ENCODE data around the gene MSX1. TPM values are rescaled to one million over a fixed set of nuclear protein-coding genes. Genes with fewer than 3 reads are reported as not detected.

MSX1 gene
- total RNA-seq, 1 experiment from 2014 or later = 6.3 TPM

DNA sequence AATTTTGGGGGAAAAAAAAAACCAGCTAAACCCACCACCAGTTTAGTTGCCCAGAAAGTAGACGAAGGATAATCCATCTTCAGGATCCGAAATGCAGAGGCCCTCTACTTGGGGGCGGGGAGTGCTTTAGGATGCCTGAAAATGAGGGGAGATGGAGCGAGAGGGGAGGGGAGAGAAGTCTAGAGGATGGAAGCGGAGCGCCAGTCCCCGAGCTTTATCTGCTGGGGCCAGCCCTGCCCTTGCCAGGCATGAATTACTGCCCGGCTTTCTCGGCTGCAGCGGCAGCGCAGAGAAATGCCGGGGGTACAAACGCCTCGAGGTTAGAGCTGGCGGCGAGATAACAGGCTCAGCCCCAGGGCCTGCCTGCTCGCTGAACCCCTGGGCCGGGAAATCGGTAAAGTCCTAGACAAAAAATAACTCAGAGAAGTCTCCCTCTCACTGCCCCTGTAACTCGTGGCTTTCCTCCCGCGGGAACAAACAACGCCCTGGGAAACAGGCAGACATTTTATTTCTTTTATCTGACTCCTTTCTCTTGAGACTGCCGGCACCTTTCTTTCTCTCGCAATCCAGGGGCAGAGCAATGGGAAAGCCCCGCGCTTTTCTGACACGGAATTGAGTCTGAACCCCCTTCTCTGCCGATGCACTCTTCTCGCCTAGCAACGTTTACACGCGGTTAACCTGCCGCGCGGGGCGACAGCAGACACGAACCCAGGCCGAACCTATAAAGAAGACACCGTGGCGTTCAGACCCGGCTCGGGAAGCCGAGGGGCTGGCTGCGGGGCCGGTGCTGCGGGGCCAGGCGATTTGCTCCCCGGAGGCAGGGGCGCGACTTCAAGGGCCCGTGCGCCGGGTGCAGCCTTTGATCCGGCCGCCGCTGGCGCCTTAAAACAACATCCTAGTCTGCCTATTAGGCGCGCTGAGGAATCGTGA, 3.1 kb upstream of the MSX1 start:
- DNase-seq (ENCODE audit: extremely low read depth, low read depth) = no peak

GRCh38 chr4:4857001-4857808, 2.3 kb upstream of the MSX1 start:
- DNase-seq (ENCODE audit: extremely low read depth, low read depth) = no peak

GRCh38 chr4:4857809-4858508, 1.5 kb upstream of the MSX1 start:
- DNase-seq (ENCODE audit: extremely low read depth, low read depth) = no peak

GRCh38 chr4:4858527-4859324, 739 bp upstream of the MSX1 start:
- DNase-seq (ENCODE audit: extremely low read depth, low read depth) = no peak

GRCh38 chr4:4859799-4860599, 534 bp downstream of the MSX1 start:
- DNase-seq (ENCODE audit: extremely low read depth, low read depth) = no peak

- no peak for DNase-seq (ENCODE audit: extremely low read depth, low read depth)
Observed at GRCh38 chr4:4860600-4861389, 1.3 kb downstream of the MSX1 start.

GRCh38 chr4:4861390-4862018, 2.0 kb downstream of the MSX1 start:
- no peak for DNase-seq (ENCODE audit: extremely low read depth, low read depth)

- DNase-seq (ENCODE audit: extremely low read depth, low read depth) = no peak
Observed at GRCh38 chr4:4862071-4862551, 2.6 kb downstream of the MSX1 start.

DNA sequence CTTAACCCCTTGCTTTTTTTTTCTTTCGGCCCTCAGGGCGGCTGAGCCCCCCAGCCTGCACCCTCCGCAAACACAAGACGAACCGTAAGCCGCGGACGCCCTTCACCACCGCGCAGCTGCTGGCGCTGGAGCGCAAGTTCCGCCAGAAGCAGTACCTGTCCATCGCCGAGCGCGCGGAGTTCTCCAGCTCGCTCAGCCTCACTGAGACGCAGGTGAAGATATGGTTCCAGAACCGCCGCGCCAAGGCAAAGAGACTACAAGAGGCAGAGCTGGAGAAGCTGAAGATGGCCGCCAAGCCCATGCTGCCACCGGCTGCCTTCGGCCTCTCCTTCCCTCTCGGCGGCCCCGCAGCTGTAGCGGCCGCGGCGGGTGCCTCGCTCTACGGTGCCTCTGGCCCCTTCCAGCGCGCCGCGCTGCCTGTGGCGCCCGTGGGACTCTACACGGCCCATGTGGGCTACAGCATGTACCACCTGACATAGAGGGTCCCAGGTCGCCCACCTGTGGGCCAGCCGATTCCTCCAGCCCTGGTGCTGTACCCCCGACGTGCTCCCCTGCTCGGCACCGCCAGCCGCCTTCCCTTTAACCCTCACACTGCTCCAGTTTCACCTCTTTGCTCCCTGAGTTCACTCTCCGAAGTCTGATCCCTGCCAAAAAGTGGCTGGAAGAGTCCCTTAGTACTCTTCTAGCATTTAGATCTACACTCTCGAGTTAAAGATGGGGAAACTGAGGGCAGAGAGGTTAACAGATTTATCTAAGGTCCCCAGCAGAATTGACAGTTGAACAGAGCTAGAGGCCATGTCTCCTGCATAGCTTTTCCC, 3.4 kb downstream of the MSX1 start:
- no peak for DNase-seq (ENCODE audit: extremely low read depth, low read depth)

GRCh38 chr4:4864443-4864939, 5.0 kb downstream of the MSX1 start:
- DNase-seq (ENCODE audit: extremely low read depth, low read depth) = no peak

GRCh38 chr4:4864940-4865704, 5.7 kb downstream of the MSX1 start:
- DNase-seq (ENCODE audit: extremely low read depth, low read depth) = no peak

DNA sequence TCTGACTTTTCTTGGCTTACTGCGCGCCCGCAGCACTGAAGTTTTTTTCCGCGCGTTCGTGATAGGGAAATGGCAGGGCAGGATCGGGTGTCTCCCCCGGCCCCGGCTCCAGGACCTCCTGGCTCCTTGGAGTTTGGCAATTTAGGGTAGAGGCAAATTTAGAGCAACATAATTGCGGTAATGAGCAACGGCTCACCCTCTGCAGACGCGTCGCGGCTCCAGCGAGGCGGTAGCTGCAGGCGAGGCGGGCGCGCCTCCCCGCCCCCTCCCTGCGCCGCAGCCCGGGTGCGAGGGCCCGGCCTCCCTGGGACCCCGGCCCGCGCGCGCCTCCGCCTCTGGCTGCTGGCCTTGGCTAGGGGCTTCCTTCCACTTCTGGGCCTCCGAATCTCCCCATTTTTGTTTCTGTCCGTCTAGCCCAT, 6.2 kb downstream of the MSX1 start:
- no peak for DNase-seq (ENCODE audit: extremely low read depth, low read depth)

GRCh38 chr4:4866124-4866865, 6.8 kb downstream of the MSX1 start:
- no peak for DNase-seq (ENCODE audit: extremely low read depth, low read depth)

DNA sequence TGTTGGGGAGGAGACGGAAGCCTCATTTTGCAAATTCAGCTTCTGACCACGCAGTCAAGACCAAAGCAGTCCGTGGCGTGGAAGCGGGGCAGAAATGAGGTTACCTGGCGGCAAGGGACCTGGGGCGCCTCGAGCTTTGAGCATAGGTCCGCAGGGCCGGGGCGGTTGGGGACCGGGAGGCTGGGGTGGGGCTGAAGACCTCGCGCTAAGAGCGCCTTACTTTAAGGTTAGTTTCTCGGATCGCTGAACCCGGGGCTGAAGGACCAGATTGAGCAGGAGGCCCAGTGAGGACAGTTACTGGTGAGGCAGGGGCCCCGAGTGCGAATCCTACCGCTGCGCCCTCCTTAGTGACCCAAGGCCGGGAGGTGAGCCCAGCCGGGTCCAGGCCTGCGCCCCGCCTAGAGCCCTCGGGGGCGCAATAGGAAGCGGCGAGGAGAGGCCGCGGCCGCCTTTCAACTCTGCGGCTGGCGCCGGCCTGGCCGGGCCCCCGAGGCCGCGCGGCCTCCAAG, 7.5 kb downstream of the MSX1 start:
- DNase-seq (ENCODE audit: extremely low read depth, low read depth) = no peak

GRCh38 chr4:4867375-4868039, 8.0 kb downstream of the MSX1 start:
- no peak for DNase-seq (ENCODE audit: extremely low read depth, low read depth)
